ENCODE measurements around the gene KLHL21.

DNA sequence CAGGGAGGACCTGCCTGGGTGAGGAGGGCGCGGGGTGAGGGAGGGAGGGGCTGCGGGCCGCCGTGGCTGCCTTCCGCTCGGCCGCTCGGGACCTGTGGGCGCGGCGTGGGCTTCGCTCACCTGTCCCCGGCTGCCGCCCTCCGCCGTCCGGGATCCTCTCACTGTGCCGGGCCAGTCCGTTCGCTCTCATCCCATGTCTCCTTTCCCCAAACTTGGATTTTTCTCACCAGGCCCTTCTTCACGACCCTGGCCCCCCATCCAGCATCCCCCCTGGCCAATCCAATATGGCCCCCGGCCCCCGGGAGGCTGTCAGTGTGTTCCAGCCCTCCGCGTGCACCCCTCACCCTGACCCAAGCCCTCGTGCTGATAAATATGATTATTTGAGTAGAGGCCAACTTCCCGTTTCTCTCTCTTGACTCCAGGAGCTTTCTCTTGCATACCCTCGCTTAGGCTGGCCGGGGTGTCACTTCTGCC, 22.5 kb downstream of the KLHL21 start:
- TF ChIP-seq, protein P1, sequence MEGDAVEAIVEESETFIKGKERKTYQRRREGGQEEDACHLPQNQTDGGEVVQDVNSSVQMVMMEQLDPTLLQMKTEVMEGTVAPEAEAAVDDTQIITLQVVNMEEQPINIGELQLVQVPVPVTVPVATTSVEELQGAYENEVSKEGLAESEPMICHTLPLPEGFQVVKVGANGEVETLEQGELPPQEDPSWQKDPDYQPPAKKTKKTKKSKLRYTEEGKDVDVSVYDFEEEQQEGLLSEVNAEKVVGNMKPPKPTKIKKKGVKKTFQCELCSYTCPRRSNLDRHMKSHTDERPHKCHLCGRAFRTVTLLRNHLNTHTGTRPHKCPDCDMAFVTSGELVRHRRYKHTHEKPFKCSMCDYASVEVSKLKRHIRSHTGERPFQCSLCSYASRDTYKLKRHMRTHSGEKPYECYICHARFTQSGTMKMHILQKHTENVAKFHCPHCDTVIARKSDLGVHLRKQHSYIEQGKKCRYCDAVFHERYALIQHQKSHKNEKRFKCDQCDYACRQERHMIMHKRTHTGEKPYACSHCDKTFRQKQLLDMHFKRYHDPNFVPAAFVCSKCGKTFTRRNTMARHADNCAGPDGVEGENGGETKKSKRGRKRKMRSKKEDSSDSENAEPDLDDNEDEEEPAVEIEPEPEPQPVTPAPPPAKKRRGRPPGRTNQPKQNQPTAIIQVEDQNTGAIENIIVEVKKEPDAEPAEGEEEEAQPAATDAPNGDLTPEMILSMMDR (conservative IDR thresholded peaks at IDR 0.05 in 1 of 2, IDR thresholded peaks at IDR 0.05 in 1 of 2; ENCODE audit: extremely low read depth in 1 of 2, insufficient read depth in 1 of 2, low read depth in 1 of 2, low read length in 2 of 2) = no peak
- no peak for TF ChIP-seq EZH2 (IDR thresholded peaks at IDR 0.05; ENCODE audit: borderline replicate concordance, low read length)
